ENCODE data around the gene EEF1A2. TPM values are rescaled to one million over a fixed set of nuclear protein-coding genes. Genes with fewer than 3 reads are reported as not detected.

Gene EEF1A2
- total and polyA plus RNA-seq, 10 donors = 0.39 to 1.4 (median 0.54) TPM

- WGBS, 5 donors = 0 to 23% (median 11%) methylated on average over 27 to 48 of the region's 48 CpGs
These were observed 571 bp upstream of the EEF1A2 start for GRCh38 chr20:63499338-63499969.

DNA sequence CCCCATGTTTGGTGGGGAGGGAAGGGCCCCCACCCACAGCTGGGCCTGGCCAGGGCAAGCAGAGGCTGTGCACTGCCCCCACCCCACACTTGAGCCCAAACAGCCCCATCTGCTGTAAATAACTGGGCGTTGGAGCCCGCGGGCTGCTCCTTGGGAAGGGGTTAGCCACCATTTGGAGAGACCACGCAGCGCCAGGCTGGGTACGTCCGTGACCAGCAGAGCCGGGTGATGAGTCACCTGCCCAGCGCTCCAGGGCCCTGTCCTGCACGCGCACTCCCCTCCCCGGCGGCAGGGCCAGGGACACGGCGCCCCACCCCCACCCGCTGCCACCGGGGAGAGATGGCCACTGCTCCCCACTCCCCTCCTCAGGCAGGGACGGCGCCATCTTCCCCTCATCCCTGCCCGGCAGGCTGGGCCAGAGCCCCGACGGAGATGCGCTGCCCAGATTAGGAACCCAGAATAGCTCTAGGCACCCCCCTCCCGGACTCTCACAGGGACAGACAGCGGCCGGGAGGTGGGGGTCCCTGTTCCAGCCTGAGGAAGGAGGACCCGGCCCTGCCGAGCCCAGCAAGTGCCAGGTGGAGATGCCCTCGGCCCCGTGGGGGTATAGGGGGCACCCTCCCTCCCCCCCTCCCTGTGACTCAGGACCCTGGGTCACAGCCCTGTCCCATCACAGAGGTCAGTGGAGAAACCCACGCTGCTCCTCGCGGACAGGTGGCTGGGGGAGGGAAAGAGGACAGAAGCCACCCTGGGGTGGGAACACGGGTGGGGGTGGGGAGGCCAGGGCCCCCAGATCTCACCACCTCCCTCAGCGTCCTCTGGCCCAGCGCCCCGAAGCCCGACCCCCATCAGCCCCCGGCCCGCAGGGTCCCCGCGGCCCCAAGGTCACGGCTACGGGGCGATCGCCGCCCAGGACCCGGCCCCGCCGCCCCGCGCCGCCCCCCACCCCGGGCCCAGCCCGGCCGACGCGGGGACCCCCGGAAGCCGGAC is 642 bp downstream of the EEF1A2 start:
- H3K4me3 ChIP-seq = peak overlapping the region in 5 of 8 donors; percentile 39 to 71 (median 43)
- peaks cover 0 to 87% (median 44%) of the 10 kb centered on the region in 7 donors for H3K27me3 ChIP-seq (replicated peaks in 1 of 7)
- H3K27ac ChIP-seq = no peak overlapping the region
- H3K36me3 ChIP-seq = no peaks in the 10 kb centered on the region
- peaks cover 5 to 42% (median 30%) of the 10 kb centered on the region in 6 donors for H3K4me1 ChIP-seq
- 1 to 7% (median 5%) methylated on average over 4 to 59 of the region's 60 CpGs for WGBS, 5 donors
- TF ChIP-seq POLR2A (IDR thresholded peaks at IDR 0.05) (no peak), POLR2AphosphoS5 (IDR thresholded peaks at IDR 0.05) (no peak)
- TF ChIP-seq, protein P1, sequence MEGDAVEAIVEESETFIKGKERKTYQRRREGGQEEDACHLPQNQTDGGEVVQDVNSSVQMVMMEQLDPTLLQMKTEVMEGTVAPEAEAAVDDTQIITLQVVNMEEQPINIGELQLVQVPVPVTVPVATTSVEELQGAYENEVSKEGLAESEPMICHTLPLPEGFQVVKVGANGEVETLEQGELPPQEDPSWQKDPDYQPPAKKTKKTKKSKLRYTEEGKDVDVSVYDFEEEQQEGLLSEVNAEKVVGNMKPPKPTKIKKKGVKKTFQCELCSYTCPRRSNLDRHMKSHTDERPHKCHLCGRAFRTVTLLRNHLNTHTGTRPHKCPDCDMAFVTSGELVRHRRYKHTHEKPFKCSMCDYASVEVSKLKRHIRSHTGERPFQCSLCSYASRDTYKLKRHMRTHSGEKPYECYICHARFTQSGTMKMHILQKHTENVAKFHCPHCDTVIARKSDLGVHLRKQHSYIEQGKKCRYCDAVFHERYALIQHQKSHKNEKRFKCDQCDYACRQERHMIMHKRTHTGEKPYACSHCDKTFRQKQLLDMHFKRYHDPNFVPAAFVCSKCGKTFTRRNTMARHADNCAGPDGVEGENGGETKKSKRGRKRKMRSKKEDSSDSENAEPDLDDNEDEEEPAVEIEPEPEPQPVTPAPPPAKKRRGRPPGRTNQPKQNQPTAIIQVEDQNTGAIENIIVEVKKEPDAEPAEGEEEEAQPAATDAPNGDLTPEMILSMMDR (IDR thresholded peaks at IDR 0.05 in 8 of 11, conservative IDR thresholded peaks at IDR 0.05 in 3 of 11) = no peak
- DNase-seq = no peak
- H3K9me3 ChIP-seq = no peaks in the 10 kb centered on the region
- intact Hi-C loops (cut with DNase I; ENCODE audit: low total_unique reads) = no loop called here

More at GRCh38 chr20:63499338-63499969, 571 bp upstream of the EEF1A2 start:
- H3K4me1 ChIP-seq = peaks cover 5 to 42% (median 30%) of the 10 kb centered on the region in 6 donors
- H3K27me3 ChIP-seq (replicated peaks in 1 of 7) = peaks cover 0 to 88% (median 44%) of the 10 kb centered on the region in 7 donors
- DNase-seq = no peak
- H3K27ac ChIP-seq = no peak overlapping the region
- peak overlapping the region; percentile 27 to 71 (median 40) for H3K4me3 ChIP-seq
- TF ChIP-seq POLR2A (IDR thresholded peaks at IDR 0.05) (no peak), POLR2AphosphoS5 (IDR thresholded peaks at IDR 0.05) (no peak)
- TF ChIP-seq, protein P1 (IDR thresholded peaks at IDR 0.05 in 8 of 11, conservative IDR thresholded peaks at IDR 0.05 in 3 of 11) = peak in 1 of 11 experiments; percentile 0
- no peaks in the 10 kb centered on the region for H3K36me3 ChIP-seq
- peaks cover 0 to 6% (median 4%) of the 10 kb centered on the region in 8 donors for H3K9me3 ChIP-seq
- intact Hi-C loops (cut with DNase I; ENCODE audit: low total_unique reads) = no loop called here

DNA sequence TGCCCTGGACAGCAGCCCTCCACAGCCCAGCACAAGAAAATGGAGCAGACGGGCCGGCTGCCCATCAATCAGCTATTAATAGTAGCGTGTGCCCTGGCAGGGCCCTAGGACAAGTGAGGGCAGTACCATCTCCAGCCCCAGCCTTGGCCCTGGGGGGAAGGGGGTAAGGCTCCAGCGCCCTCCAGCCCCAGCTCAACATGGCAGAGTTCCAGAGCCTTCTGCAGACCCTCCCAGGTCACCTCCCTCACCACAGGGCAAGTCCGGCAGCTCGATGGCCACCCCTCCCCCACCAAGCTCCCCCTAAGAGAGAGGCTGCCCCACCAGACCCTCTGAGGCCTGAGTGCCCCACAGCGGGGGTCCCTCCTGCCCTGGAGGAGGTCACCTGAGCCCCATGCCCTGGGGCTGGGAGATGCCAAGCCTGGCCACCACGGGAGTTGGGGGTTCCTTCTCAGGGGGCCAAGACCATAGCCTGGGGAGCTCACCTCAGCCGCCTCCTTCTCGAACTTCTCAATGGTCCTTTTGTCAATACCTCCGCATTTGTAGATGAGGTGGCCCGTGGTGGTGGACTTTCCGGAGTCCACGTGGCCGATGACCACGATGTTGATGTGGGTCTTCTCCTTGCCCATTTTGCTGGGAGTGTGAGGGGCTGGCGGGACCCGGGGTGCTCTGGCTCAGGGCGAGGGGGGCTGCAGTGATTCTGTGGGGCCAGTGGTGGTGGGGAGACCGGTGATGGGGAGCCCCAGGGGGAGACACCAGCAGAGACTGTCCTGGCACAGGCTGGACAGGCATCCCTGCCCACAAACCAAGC is 1.5 kb downstream of the EEF1A2 start:
- H3K4me1 ChIP-seq = peaks cover 5 to 42% (median 30%) of the 10 kb centered on the region in 6 donors
- WGBS, 5 donors = 62 to 73% (median 65%) methylated on average over 8 to 20 of the region's 20 CpGs
- no peaks in the 10 kb centered on the region for H3K9me3 ChIP-seq
- no peak for DNase-seq
- no peaks in the 10 kb centered on the region for H3K36me3 ChIP-seq
- intact Hi-C loops (cut with DNase I; ENCODE audit: low total_unique reads) = no loop called here
- no peak for TF ChIP-seq POLR2A (IDR thresholded peaks at IDR 0.05)
- TF ChIP-seq, protein P1 (IDR thresholded peaks at IDR 0.05 in 8 of 11, conservative IDR thresholded peaks at IDR 0.05 in 3 of 11) = no peak
- TF ChIP-seq POLR2AphosphoS5 (IDR thresholded peaks at IDR 0.05) = no peak
- H3K4me3 ChIP-seq = no peak overlapping the region
- peaks cover 0 to 78% (median 38%) of the 10 kb centered on the region in 7 donors for H3K27me3 ChIP-seq (replicated peaks in 1 of 7)
- no peak overlapping the region for H3K27ac ChIP-seq

Measured in spleen (tissue), 11 donors.